DND-41 (cell line): ENCODE results near the gene FAM222B.

ENCODE experiments used
- ATAC-seq: fragments of 200-7000 bp; cut with Tn5 transposase; 3 replicates; pipeline ENCODE4 v1.9.1; 2021; ENCODE audit warnings: low read depth; ENCODE audit not compliant: insufficient read depth
- DNase-seq: peaks from one replicate; pipeline ENCODE4 v3.0.0-alpha.2; 2020
- H2AFZ ChIP-seq: 2 replicates; pipeline ENCODE4 v1.6.0; 2012; ENCODE audit warnings: low read depth, low read length
- H3K27ac ChIP-seq: 2 replicates; pipeline ENCODE4 v1.5.1; 2012; ENCODE audit warnings: low read length, inconsistent platforms
- H3K27me3 ChIP-seq: fragments of 200-600 bp; sonication (generic); 2 replicates; pipeline ENCODE4 v1.6.0; 2012; ENCODE audit warnings: low read length, mild to moderate bottlenecking, inconsistent platforms; ENCODE audit not compliant: insufficient read depth, poor library complexity
- H3K36me3 ChIP-seq: 2 replicates; pipeline ENCODE4 v1.5.1; 2012; ENCODE audit warnings: low read length, inconsistent platforms; ENCODE audit not compliant: insufficient read depth
- H3K4me1 ChIP-seq: 2 replicates; pipeline ENCODE4 v1.5.1; 2012; ENCODE audit warnings: mild to moderate bottlenecking, low read length; ENCODE audit not compliant: insufficient read depth
- H3K4me2 ChIP-seq: 2 replicates; pipeline ENCODE4 v1.6.0; 2012; ENCODE audit warnings: mild to moderate bottlenecking, moderate library complexity, low read length, inconsistent platforms; ENCODE audit not compliant: insufficient read depth
- H3K4me3 ChIP-seq, 2 experiments: fragments of 200-600 bp in 1 of 2; shearing (Covaris generic) in 1 of 2; 2 replicates each; pipeline ENCODE4 v1.5.1; 2012 to 2016; ENCODE audit warnings: inconsistent platforms in 2 of 2, low read length in 2 of 2, mild to moderate bottlenecking in 2 of 2, low read depth in 1 of 2, moderate library complexity in 1 of 2
- H3K79me2 ChIP-seq: 2 replicates; pipeline ENCODE4 v1.6.0; 2012; ENCODE audit warnings: low read length, inconsistent platforms; ENCODE audit not compliant: insufficient read depth
- H3K9ac ChIP-seq: 2 replicates; pipeline ENCODE4 v1.6.0; 2012; ENCODE audit warnings: low read depth, mild to moderate bottlenecking, inconsistent platforms, low read length, moderate library complexity
- H3K9me3 ChIP-seq: 2 replicates; pipeline ENCODE4 v1.5.1; 2012; ENCODE audit warnings: low read length, moderate library complexity, mild to moderate bottlenecking, inconsistent platforms; ENCODE audit not compliant: insufficient read depth, severe bottlenecking
- H4K20me1 ChIP-seq: 2 replicates; pipeline ENCODE4 v1.6.0; 2012; ENCODE audit warnings: low read length; ENCODE audit not compliant: insufficient read depth
- CTCF ChIP-seq: IDR thresholded peaks from 2 replicates; pipeline ENCODE4 v1.5.1; 2012; ENCODE audit warnings: borderline replicate concordance, low read length, moderate library complexity, mild to moderate bottlenecking; ENCODE audit not compliant: poor library complexity, severe bottlenecking; ENCODE audit errors: extremely low read depth
- EZH2 ChIP-seq: IDR thresholded peaks from 3 replicates; pipeline ENCODE4 v1.6.1; 2012; ENCODE audit warnings: borderline replicate concordance, low read depth, mild to moderate bottlenecking, moderate library complexity, low read length, inconsistent platforms; ENCODE audit not compliant: severe bottlenecking

The FAM222B gene

GRCh38 chr17:28747051-28747691 lies 95.4 kb downstream of the FAM222B start:
- peaks cover 58% of the 10 kb centered on the region for H4K20me1 ChIP-seq
- no peaks in the 10 kb centered on the region for H3K9me3 ChIP-seq
- no peak for ATAC-seq
- no peak overlapping the region for H3K27ac ChIP-seq
- H2AFZ ChIP-seq, result no peak overlapping the region
- H3K36me3 ChIP-seq, result peaks cover 62% of the 10 kb centered on the region
- no peak overlapping the region for H3K9ac ChIP-seq
- H3K4me1 ChIP-seq, result peaks cover 36% of the 10 kb centered on the region
- no peak overlapping the region for H3K4me3 ChIP-seq
- H3K27me3 ChIP-seq, result no peaks in the 10 kb centered on the region
- no peak overlapping the region; the same call in 1 of the 2 replicates for H3K4me2 ChIP-seq
- H3K79me2 ChIP-seq, result peaks cover 42% of the 10 kb centered on the region
- TF ChIP-seq EZH2, result no peak
- TF ChIP-seq CTCF, result no peak
- DNase-seq, result no peak

- ATAC-seq, result no peak
- peak overlapping the region; percentile 67; the same call in 1 of the 2 replicates for H3K9ac ChIP-seq
- no peak for DNase-seq
- peaks cover 42% of the 10 kb centered on the region for H3K79me2 ChIP-seq
- no peaks in the 10 kb centered on the region for H3K9me3 ChIP-seq
- no peak overlapping the region for H2AFZ ChIP-seq
- H3K4me2 ChIP-seq, result peak overlapping the region; percentile 93; the same call in 1 of the 2 replicates
- H3K36me3 ChIP-seq, result peaks cover 58% of the 10 kb centered on the region
- TF ChIP-seq EZH2 (no peak), CTCF (no peak)
- H3K4me3 ChIP-seq, result no peak overlapping the region
- peaks cover 36% of the 10 kb centered on the region for H3K4me1 ChIP-seq
- peaks cover 57% of the 10 kb centered on the region for H4K20me1 ChIP-seq
- H3K27me3 ChIP-seq, result no peaks in the 10 kb centered on the region
- H3K27ac ChIP-seq, result no peak overlapping the region
Measured at GRCh38 chr17:28746611-28747050, 96.0 kb downstream of the FAM222B start.

DNA sequence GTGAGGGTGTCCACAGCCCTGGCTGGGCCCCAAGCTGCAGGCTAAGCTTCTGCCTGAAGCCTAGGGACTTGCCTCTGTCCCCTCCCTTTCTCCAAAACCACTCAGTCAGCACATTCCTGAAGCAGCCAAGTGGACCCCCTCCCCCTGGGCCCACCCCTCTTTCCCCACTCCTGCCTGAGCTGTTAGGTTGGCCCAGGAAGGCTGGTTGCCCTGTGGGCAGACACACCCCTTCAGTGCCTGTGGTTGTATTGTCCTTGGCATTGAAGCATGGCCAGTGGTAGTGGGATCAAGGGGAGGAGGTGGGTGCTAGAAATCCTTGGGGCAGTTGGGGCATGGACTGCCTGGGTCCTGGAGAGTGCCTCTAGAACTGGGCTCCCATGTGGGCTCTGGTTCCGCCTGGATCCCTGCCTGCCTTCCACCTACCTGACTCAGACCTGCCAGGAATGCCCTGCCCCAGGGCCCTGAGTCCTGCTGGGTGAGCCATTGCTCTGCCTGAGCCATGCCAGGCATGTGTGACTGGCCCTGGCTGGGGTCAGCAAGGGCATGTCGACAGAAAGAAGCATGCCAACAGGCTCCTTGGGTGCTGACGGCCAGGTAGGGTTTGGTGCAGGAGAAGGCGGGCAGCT lies 96.7 kb downstream of the FAM222B start:
- no peak for TF ChIP-seq CTCF
- TF ChIP-seq EZH2, result no peak
- H3K27me3 ChIP-seq, result no peaks in the 10 kb centered on the region
- H3K36me3 ChIP-seq, result peaks cover 53% of the 10 kb centered on the region
- peaks cover 36% of the 10 kb centered on the region for H3K4me1 ChIP-seq
- ATAC-seq (no peak), DNase-seq (no peak)
- peaks cover 53% of the 10 kb centered on the region for H4K20me1 ChIP-seq
- H3K4me3 ChIP-seq, result peak overlapping the region; percentile 71 to 82; a peak in 3 of 4 replicates
- no peaks in the 10 kb centered on the region for H3K9me3 ChIP-seq
- H3K4me2 ChIP-seq, result peak overlapping the region; percentile 93
- peaks cover 42% of the 10 kb centered on the region for H3K79me2 ChIP-seq
- peak overlapping the region; percentile 66 for H3K27ac ChIP-seq
- peak overlapping the region; percentile 67 for H3K9ac ChIP-seq
- H2AFZ ChIP-seq, result no peak overlapping the region
